ENCODE results near the gene BRD2.

Gene BRD2

DNA sequence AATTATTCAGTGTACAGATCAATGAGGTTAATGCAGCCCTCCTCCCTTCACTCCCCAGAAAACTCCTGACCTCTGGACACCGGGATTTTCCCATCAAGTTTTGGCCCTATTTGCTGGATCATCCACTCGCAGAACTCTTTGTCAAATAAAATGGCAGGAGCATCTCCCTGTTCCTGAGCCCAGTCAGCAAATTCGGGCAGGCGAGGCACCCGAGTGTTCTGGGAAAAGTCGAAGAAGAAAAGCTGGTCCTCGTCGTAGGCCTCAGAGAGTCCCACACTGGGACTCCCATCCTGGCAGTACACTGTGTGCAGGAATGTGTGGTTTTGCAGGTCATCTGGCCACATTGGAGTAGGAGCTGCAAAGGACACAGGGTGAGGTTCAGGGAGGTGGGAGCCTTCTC lies 17.9 kb upstream of the BRD2 start:
- Histone ChIP-seq H3K36me3 (ENCODE audit: insufficient read depth, low read length) (no peaks in the 10 kb centered on the region), H3K27ac (ENCODE audit: low read depth, low read length) (no peak overlapping the region), H3K79me2 (ENCODE audit: control insufficient read depth, insufficient read depth, low read length, unreplicated experiment) (no peaks in the 10 kb centered on the region), H2AFZ (ENCODE audit: low read length, unreplicated experiment) (no peak overlapping the region), H3K27me3 (ENCODE audit: insufficient read depth, low read length) (no peaks in the 10 kb centered on the region), H3K4me3 (ENCODE audit: low read depth, low read length) (no peak overlapping the region), H3K4me1 (ENCODE audit: control insufficient read depth, insufficient read depth, low read length, unreplicated experiment) (peaks cover 4% of the 10 kb centered on the region)

DNA sequence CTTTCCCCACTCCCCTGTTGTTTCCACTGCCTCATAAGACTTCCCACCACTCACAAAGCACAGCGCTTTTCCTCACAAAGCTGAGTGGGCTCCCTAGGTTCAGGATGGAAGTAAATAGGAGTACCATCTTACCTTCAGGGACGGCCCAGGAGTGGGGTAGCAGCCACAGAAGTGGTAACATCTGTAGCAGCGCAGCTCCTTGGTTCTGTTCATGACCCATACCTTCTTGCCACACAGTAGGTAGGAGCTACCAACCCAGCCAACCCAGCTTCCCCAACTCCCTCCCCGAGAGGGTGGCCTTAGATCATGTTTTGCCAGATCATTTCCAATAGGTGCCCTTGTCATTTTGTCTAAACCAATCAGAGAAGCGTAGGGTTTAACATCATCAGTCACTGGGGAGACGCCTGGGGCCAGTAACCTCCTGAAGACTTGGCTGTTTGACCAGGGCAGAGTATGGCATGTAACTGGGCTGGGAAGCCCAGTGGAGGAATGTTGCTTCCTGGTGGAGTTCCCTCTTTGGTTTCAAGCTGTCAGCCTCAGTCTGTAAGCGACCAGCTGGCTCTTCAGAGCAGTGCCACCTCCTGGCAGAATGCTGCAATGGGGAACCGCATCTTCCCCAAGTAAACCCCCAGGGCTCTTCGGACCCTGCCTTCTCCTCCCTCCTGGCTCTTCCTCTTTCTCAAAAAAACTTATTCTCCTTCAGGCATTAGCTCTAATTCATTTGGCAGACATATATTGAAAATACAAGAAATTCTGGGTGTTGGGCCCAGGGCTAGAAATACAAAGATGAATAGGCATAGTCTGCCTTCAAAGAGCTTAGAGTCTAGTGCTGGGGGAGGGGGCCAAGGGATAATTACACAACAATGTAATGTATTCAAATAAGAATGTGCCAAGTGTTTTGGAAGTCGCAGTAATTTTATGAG lies 15.3 kb upstream of the BRD2 start, which contains the start of gene HLA-DMA:
TSS of gene HLA-DMA (minus strand) at position 281 of the 923 bp plus-strand sequence. CDS start at position 220, 61 bp downstream.
- no peaks in the 10 kb centered on the region for H3K79me2 ChIP-seq (ENCODE audit: control insufficient read depth, insufficient read depth, low read length, unreplicated experiment)
- H3K27ac ChIP-seq (ENCODE audit: low read depth, low read length), result no peak within 1 kb of the TSS
- H3K27me3 ChIP-seq (ENCODE audit: insufficient read depth, low read length), result no peaks in the 10 kb centered on the region
- H3K4me3 ChIP-seq (ENCODE audit: low read depth, low read length), result peak within 1 kb of the TSS; percentile 49
- H3K36me3 ChIP-seq (ENCODE audit: insufficient read depth, low read length), result no peaks in the 10 kb centered on the region
- no peak within 1 kb of the TSS for H2AFZ ChIP-seq (ENCODE audit: low read length, unreplicated experiment)
- peaks cover 4% of the 10 kb centered on the region for H3K4me1 ChIP-seq (ENCODE audit: control insufficient read depth, insufficient read depth, low read length, unreplicated experiment)

DNA sequence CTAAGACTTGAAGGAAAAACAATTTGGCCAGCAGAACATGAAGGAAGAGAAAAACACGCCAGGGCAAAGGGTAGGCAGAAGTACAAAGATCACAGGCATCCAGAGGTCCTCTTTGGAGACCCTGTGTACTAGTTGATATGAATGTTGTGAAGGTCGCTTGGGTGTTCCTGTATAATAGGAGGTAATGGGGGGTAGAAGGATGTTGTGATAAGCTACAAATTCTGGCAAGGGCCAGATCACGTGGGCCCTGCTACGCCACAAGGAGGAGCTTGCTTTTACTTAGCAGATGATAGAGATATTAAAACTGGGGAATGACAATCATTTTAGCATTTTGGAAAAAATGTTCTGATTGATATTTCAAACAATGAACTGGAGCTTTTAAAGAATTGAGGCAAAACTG lies 14.6 kb upstream of the BRD2 start:
- H2AFZ ChIP-seq (ENCODE audit: low read length, unreplicated experiment), result no peak overlapping the region
- H3K27ac ChIP-seq (ENCODE audit: low read depth, low read length), result no peak overlapping the region
- H3K4me1 ChIP-seq (ENCODE audit: control insufficient read depth, insufficient read depth, low read length, unreplicated experiment), result peaks cover 4% of the 10 kb centered on the region
- H3K4me3 ChIP-seq (ENCODE audit: low read depth, low read length), result no peak overlapping the region
- H3K79me2 ChIP-seq (ENCODE audit: control insufficient read depth, insufficient read depth, low read length, unreplicated experiment), result no peaks in the 10 kb centered on the region
- no peaks in the 10 kb centered on the region for H3K27me3 ChIP-seq (ENCODE audit: insufficient read depth, low read length)
- no peaks in the 10 kb centered on the region for H3K36me3 ChIP-seq (ENCODE audit: insufficient read depth, low read length)

DNA sequence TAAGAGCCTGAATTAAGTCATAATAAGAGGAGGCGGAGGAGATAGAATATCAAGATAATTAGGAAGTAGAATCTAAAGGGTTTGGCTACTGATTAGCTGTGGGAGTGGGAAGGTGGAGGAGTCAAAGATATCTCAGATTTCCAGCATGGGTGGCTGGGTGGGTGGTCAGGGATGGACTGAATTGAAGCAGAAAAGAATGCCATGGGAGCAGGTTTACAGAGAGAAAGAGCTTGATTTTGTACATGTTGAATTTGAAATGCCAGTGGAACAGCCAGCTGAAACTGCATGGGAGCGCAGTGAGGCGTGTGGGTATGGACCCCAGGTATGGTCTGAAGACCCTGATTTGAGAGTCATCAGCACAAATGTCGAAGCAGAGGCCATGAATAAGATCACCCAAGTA lies 14.1 kb upstream of the BRD2 start:
- H3K27ac ChIP-seq (ENCODE audit: low read depth, low read length), result no peak overlapping the region
- peaks cover 4% of the 10 kb centered on the region for H3K4me1 ChIP-seq (ENCODE audit: control insufficient read depth, insufficient read depth, low read length, unreplicated experiment)

DNA sequence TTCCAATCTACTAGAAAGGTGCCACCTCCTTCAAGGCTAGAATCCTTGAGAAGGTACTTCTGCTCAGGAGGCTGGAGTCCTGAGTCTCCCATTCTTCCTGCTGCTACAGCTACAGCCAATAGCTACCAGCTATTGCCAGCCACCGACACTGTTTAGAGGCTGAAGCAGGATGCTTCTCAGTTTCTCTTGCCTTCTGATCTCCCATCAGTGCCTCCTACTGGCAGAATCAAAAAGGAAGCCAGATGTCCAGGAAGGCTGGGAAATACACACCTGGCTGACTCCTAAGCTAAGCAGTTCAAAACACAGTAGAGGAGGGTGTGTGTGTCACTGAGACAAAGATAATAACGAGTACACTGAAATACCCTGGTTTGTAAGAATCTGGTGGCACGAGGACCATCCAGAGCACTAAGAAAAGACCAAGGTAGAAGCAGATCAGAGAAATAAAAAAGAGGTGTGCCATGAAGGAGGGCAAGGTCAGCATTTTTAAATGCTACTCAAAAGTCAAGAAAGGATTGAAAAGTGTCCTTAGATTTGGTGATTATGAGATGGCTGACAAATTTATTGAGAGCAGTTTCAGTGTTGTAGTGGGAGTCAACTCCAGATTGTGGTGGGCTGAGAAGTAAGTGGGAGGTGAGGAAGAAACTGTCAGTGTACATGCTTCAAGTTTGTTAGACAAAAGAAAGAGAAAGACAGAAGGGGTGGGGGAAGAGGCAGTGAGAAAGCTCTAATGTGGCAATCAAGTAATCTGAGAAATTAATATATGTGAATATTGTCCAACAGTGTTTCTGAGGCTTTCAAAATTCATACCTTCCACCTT lies 13.2 kb upstream of the BRD2 start:
- H3K4me1 ChIP-seq (ENCODE audit: control insufficient read depth, insufficient read depth, low read length, unreplicated experiment), result peaks cover 4% of the 10 kb centered on the region
- H2AFZ ChIP-seq (ENCODE audit: low read length, unreplicated experiment), result no peak overlapping the region
- no peak overlapping the region for H3K4me3 ChIP-seq (ENCODE audit: low read depth, low read length)
- no peaks in the 10 kb centered on the region for H3K27me3 ChIP-seq (ENCODE audit: insufficient read depth, low read length)
- no peak overlapping the region for H3K27ac ChIP-seq (ENCODE audit: low read depth, low read length)
- no peaks in the 10 kb centered on the region; the same call in 1 of the 2 replicates for H3K36me3 ChIP-seq (ENCODE audit: insufficient read depth, low read length)
- no peaks in the 10 kb centered on the region for H3K79me2 ChIP-seq (ENCODE audit: control insufficient read depth, insufficient read depth, low read length, unreplicated experiment)

More for the DNA sequence above, 14.1 kb upstream of the BRD2 start:
- Histone ChIP-seq H3K79me2 (ENCODE audit: control insufficient read depth, insufficient read depth, low read length, unreplicated experiment) (no peaks in the 10 kb centered on the region), H3K27me3 (ENCODE audit: insufficient read depth, low read length) (no peaks in the 10 kb centered on the region), H3K4me3 (ENCODE audit: low read depth, low read length) (no peak overlapping the region), H2AFZ (ENCODE audit: low read length, unreplicated experiment) (no peak overlapping the region), H3K36me3 (ENCODE audit: insufficient read depth, low read length) (no peaks in the 10 kb centered on the region)

DNA sequence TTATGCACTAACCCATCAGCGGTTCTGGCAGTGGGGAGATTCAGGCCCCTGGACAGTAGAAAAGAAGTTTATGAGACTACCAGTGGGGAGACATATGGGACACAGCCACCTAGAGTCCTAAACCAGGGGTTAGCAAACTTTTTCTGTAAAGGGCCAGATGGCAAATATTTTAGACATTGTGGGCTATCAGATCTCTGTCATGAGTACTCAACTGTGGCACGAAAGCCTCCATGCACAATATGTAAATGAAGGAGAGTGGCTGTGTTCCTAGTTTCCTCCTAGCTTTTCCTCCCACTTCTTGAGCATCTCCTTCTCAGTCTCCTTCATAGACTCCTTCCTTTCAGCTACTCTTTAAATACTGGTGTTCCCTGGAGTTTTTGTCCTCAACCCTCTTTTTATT lies 12.2 kb upstream of the BRD2 start:
- no peaks in the 10 kb centered on the region for H3K27me3 ChIP-seq (ENCODE audit: insufficient read depth, low read length)
- peaks cover under 1% of the 10 kb centered on the region for H3K79me2 ChIP-seq (ENCODE audit: control insufficient read depth, insufficient read depth, low read length, unreplicated experiment)
- H3K36me3 ChIP-seq (ENCODE audit: insufficient read depth, low read length), result no peaks in the 10 kb centered on the region; the same call in 1 of the 2 replicates
- no peak overlapping the region for H3K27ac ChIP-seq (ENCODE audit: low read depth, low read length)
- no peak overlapping the region for H2AFZ ChIP-seq (ENCODE audit: low read length, unreplicated experiment)
- no peak overlapping the region for H3K4me3 ChIP-seq (ENCODE audit: low read depth, low read length)
- peaks cover 4% of the 10 kb centered on the region for H3K4me1 ChIP-seq (ENCODE audit: control insufficient read depth, insufficient read depth, low read length, unreplicated experiment)

DNA sequence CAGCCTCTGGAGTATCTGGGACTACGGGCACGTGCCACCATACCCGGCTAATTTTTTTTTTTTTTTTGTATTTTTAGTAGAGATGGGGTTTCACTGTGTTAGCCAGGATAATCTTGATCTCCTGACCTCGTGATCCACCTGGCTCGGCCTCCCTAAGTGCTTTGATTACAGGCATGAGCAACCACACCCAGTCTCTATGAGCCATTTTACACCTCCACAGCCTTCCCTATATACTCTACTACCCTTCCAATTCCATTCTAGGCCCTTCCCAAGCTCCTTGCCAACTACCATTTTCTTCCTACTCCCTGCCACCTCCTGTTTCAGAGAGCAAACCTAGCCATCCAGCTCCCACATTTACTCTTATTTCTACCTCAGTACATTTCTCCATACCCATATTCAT lies 7.8 kb upstream of the BRD2 start:
- Histone ChIP-seq H3K27me3 (ENCODE audit: insufficient read depth, low read length) (no peaks in the 10 kb centered on the region), H2AFZ (ENCODE audit: low read length, unreplicated experiment) (no peak overlapping the region), H3K79me2 (ENCODE audit: control insufficient read depth, insufficient read depth, low read length, unreplicated experiment) (peaks cover 19% of the 10 kb centered on the region), H3K36me3 (ENCODE audit: insufficient read depth, low read length) (no peaks in the 10 kb centered on the region; the same call in 1 of the 2 replicates), H3K4me1 (ENCODE audit: control insufficient read depth, insufficient read depth, low read length, unreplicated experiment) (peaks cover 17% of the 10 kb centered on the region), H3K4me3 (ENCODE audit: low read depth, low read length) (no peak overlapping the region), H3K27ac (ENCODE audit: low read depth, low read length) (no peak overlapping the region)

DNA sequence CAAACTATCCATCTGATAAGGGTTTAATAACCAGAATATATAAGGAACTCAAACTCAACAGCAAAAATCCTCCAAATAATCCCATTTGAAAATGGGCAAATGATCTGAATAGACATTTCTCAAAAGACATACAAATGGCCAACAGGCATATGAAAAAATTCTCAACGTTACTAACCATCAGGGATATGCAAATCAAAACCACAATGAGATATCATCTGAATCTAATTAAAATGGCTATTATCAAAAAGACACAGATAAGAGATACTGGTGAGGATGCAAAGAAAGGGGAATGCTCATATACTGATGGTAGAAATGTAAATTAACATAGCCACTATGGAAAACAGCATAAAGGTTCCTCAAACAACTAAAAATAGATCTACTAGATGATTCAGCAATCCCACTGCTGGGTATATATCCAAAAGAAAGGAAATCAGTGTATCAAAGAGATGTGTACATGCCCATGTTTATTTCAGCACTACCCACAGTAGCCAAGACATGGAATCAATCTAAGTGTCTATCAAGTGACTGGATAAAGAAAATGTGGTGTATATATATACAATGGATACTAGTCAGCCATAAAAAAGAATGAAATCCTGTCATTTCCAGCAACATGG lies 6.1 kb upstream of the BRD2 start:
- H2AFZ ChIP-seq (ENCODE audit: low read length, unreplicated experiment), result no peak overlapping the region
- peaks cover 36% of the 10 kb centered on the region for H3K79me2 ChIP-seq (ENCODE audit: control insufficient read depth, insufficient read depth, low read length, unreplicated experiment)
- no peak overlapping the region for H3K27ac ChIP-seq (ENCODE audit: low read depth, low read length)
- no peak overlapping the region for H3K4me3 ChIP-seq (ENCODE audit: low read depth, low read length)
- H3K4me1 ChIP-seq (ENCODE audit: control insufficient read depth, insufficient read depth, low read length, unreplicated experiment), result peaks cover 34% of the 10 kb centered on the region
- no peaks in the 10 kb centered on the region; the same call in 1 of the 2 replicates for H3K36me3 ChIP-seq (ENCODE audit: insufficient read depth, low read length)
- no peaks in the 10 kb centered on the region for H3K27me3 ChIP-seq (ENCODE audit: insufficient read depth, low read length)

DNA sequence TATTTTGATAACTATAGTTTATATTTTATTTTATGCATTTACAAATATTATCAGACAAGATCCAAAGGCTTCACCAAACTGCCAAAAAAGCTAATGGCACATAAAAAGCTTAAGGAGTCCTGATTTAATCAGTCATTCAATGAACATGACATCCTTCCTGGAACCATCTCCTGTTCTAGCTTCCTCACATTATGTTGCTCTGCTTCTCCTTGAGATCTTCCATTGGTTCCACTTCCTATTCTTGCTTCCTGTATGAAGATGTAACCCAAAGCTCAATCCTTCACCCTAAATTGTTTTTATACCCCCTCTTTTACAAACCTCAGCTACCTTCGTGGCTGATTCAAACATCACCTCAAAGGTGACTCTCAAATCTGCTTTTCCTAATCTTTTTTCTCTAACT lies 4.5 kb upstream of the BRD2 start:
- no peaks in the 10 kb centered on the region; the same call in 1 of the 2 replicates for H3K36me3 ChIP-seq (ENCODE audit: insufficient read depth, low read length)
- no peaks in the 10 kb centered on the region for H3K27me3 ChIP-seq (ENCODE audit: insufficient read depth, low read length)
- H3K27ac ChIP-seq (ENCODE audit: low read depth, low read length), result no peak overlapping the region
- no peak overlapping the region for H2AFZ ChIP-seq (ENCODE audit: low read length, unreplicated experiment)
- H3K4me3 ChIP-seq (ENCODE audit: low read depth, low read length), result no peak overlapping the region
- H3K79me2 ChIP-seq (ENCODE audit: control insufficient read depth, insufficient read depth, low read length, unreplicated experiment), result peaks cover 46% of the 10 kb centered on the region
- H3K4me1 ChIP-seq (ENCODE audit: control insufficient read depth, insufficient read depth, low read length, unreplicated experiment), result peaks cover 35% of the 10 kb centered on the region

DNA sequence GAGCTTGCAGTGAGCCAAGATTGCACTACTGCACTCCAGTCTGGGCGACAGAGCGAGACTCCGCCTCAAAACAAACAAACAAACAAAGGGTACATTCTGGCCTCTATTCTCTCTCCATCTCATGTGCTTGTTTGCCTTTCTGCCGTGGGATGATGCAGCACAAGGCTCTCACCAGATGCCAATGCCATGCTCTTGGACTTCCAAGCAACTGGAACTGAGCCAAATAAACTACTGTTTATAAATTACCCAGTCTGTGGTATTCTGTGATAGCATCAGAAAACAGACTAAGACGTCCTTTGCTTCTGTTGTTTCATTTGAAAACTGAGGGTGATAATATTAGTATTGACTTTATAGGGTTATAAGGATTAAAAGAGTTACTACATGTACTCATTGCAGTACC lies 3.6 kb upstream of the BRD2 start:
- no peak overlapping the region for H3K27ac ChIP-seq (ENCODE audit: low read depth, low read length)
- H3K4me3 ChIP-seq (ENCODE audit: low read depth, low read length), result no peak overlapping the region
- no peaks in the 10 kb centered on the region; the same call in 1 of the 2 replicates for H3K36me3 ChIP-seq (ENCODE audit: insufficient read depth, low read length)
- H3K27me3 ChIP-seq (ENCODE audit: insufficient read depth, low read length), result no peaks in the 10 kb centered on the region
- H3K4me1 ChIP-seq (ENCODE audit: control insufficient read depth, insufficient read depth, low read length, unreplicated experiment), result peaks cover 35% of the 10 kb centered on the region
- H2AFZ ChIP-seq (ENCODE audit: low read length, unreplicated experiment), result no peak overlapping the region
- H3K79me2 ChIP-seq (ENCODE audit: control insufficient read depth, insufficient read depth, low read length, unreplicated experiment), result peaks cover 53% of the 10 kb centered on the region
